Panc1 (cell line): Measurements from ENCODE around the gene MIER2.

Experiments
- CTCF ChIP-seq: fragments of 450-650 bp; IDR thresholded peaks from 2 replicates; pipeline ENCODE4 v1.5.1; 2017; ENCODE audit warnings: mild to moderate bottlenecking
- POLR2AphosphoS5 ChIP-seq: IDR thresholded peaks from 2 replicates; pipeline ENCODE4 v1.6.1; 2012; ENCODE audit warnings: mild to moderate bottlenecking, low read depth, low read length, moderate library complexity
- SIN3A ChIP-seq: IDR thresholded peaks from 2 replicates; pipeline ENCODE4 v1.6.1; 2012; ENCODE audit warnings: low read depth, mild to moderate bottlenecking, low read length, moderate library complexity, borderline replicate concordance; ENCODE audit not compliant: insufficient read depth
- TCF7L2 ChIP-seq: IDR thresholded peaks from 2 replicates; pipeline ENCODE4 v1.6.1; 2011; ENCODE audit warnings: mild to moderate bottlenecking, low read depth, low read length, inconsistent platforms
- TF ChIP-seq, protein P1 (sequence below), 2 experiments: IDR thresholded peaks; 2 replicates each; pipeline ENCODE4 v1.6.1; 2011 to 2012; ENCODE audit warnings: low read depth in 2 of 2, control low read depth in 1 of 2, low read length in 1 of 2, mild to moderate bottlenecking in 1 of 2, moderate library complexity in 1 of 2; ENCODE audit not compliant: insufficient read depth in 1 of 2

- no peak for TF ChIP-seq CTCF
- TF ChIP-seq, protein P1, sequence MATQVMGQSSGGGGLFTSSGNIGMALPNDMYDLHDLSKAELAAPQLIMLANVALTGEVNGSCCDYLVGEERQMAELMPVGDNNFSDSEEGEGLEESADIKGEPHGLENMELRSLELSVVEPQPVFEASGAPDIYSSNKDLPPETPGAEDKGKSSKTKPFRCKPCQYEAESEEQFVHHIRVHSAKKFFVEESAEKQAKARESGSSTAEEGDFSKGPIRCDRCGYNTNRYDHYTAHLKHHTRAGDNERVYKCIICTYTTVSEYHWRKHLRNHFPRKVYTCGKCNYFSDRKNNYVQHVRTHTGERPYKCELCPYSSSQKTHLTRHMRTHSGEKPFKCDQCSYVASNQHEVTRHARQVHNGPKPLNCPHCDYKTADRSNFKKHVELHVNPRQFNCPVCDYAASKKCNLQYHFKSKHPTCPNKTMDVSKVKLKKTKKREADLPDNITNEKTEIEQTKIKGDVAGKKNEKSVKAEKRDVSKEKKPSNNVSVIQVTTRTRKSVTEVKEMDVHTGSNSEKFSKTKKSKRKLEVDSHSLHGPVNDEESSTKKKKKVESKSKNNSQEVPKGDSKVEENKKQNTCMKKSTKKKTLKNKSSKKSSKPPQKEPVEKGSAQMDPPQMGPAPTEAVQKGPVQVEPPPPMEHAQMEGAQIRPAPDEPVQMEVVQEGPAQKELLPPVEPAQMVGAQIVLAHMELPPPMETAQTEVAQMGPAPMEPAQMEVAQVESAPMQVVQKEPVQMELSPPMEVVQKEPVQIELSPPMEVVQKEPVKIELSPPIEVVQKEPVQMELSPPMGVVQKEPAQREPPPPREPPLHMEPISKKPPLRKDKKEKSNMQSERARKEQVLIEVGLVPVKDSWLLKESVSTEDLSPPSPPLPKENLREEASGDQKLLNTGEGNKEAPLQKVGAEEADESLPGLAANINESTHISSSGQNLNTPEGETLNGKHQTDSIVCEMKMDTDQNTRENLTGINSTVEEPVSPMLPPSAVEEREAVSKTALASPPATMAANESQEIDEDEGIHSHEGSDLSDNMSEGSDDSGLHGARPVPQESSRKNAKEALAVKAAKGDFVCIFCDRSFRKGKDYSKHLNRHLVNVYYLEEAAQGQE (IDR thresholded peaks at IDR 0.05; ENCODE audit: insufficient read depth in 1 of 2, low read depth in 2 of 2, low read length in 1 of 2) = no peak
- no peak for TF ChIP-seq SIN3A
- no peak for TF ChIP-seq POLR2AphosphoS5
- no peak for TF ChIP-seq TCF7L2
Observed at GRCh38 chr19:369876-370275, 25.3 kb upstream of the MIER2 start.
